ENCODE data around the gene ACOT7. TPM values are rescaled to one million over a fixed set of nuclear protein-coding genes. Genes with fewer than 3 reads are reported as not detected.
A peak's percentile ranks its signal among the peaks of the same experiment; 100 is the strongest.

ACOT7 gene
- total RNA-seq, 2 donors from 2014 or later = 6.6 to 10.7 TPM

DNA sequence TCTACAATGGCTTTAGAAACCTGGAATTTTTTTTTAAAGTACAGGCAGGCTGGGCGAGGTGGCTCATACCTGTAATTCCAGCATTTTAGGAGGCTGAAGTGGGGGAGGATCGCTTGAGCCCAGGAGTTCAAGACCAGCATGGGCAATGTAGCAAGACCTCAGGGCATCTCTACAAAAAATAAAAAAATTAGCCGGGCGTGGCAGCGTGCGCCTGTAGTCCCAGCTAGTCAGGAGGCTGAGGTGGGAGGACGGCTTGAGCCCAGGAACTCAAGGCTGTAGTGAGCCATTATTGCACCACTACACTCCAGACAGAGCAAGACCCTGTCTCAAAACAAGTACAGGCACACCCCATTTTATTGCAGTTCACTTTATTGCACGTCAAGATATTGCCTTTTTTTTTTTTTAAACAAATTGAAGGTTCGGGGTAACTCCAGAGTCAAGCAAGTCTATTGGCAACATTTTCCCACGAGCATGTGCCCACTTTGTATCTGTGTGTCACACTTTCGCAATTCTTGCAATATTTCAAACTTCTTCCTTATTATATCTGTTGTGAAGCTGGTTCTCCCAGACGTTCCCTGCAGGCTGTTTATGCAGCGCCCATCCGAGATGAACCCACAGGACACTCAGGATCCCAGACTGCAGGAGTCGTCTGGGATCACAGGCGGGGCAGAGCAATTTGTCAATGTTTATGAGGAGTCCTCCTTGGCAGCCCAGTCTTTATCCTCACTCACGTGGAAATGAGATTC lies 21.5 kb upstream of the ACOT7 start:
- TF ChIP-seq, protein P1, sequence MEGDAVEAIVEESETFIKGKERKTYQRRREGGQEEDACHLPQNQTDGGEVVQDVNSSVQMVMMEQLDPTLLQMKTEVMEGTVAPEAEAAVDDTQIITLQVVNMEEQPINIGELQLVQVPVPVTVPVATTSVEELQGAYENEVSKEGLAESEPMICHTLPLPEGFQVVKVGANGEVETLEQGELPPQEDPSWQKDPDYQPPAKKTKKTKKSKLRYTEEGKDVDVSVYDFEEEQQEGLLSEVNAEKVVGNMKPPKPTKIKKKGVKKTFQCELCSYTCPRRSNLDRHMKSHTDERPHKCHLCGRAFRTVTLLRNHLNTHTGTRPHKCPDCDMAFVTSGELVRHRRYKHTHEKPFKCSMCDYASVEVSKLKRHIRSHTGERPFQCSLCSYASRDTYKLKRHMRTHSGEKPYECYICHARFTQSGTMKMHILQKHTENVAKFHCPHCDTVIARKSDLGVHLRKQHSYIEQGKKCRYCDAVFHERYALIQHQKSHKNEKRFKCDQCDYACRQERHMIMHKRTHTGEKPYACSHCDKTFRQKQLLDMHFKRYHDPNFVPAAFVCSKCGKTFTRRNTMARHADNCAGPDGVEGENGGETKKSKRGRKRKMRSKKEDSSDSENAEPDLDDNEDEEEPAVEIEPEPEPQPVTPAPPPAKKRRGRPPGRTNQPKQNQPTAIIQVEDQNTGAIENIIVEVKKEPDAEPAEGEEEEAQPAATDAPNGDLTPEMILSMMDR (IDR thresholded peaks at IDR 0.05) = no peak
- no peaks in the 10 kb centered on the region for H3K9me3 ChIP-seq
- H3K27ac ChIP-seq = no peak overlapping the region
- DNase-seq (ENCODE audit: low spot score) = no peak
- H3K36me3 ChIP-seq = no peaks in the 10 kb centered on the region
- H3K4me1 ChIP-seq = peaks cover 0 to 18% of the 10 kb centered on the region in 2 donors
- H3K27me3 ChIP-seq = peaks cover 10 to 32% of the 10 kb centered on the region in 2 donors
- no peak overlapping the region for H3K4me3 ChIP-seq

DNA sequence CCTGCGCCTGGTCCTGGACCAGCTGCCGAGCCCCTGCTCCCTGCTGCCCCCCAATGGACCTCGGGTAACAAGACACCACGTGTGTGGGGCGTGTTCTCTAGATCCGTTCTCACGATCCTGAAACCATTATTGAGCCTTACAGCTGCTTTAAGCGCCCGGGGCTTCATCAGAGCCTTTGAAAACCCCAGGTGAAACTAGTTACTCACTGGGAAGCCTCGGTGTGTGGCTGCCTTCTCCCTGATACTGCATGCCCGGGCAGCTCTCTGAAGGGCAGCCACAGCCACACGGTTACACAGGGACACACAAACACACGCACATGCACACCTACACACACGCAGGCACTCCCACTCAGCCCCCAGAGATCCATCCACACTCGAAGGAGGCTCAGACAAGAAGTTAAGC lies 20.9 kb upstream of the ACOT7 start:
- Histone ChIP-seq H3K27ac (no peak overlapping the region), H3K27me3 (peaks cover 7 to 26% of the 10 kb centered on the region in 2 donors), H3K36me3 (no peaks in the 10 kb centered on the region), H3K4me3 (no peak overlapping the region), H3K4me1 (peaks cover 0 to 12% of the 10 kb centered on the region in 2 donors), H3K9me3 (no peaks in the 10 kb centered on the region)
- no peak for DNase-seq (ENCODE audit: low spot score)
- TF ChIP-seq, protein P1 (IDR thresholded peaks at IDR 0.05) = peak in 1 of 2 donors; percentile 40

DNA sequence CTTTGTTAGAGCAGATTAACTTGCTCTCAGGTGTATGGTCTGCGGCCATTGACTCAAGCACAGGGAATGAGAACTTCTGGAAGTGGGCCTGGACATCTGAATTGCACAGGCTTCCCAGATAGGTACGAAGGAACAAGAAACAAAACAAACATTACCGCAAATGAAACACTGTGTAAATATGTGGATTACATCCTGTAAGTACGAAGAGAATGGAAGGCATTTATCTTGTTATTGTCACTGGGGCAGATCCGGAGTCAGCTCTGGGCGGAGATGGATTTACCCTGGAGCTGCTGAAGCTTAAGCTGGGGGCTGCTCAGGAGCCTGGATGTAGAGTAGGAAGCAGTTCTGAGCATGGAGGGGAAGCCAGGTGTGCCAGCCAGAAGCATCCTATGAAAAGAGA lies 19.3 kb upstream of the ACOT7 start:
- Histone ChIP-seq H3K4me3 (no peak overlapping the region), H3K9me3 (no peaks in the 10 kb centered on the region), H3K4me1 (peaks cover 0 to 3% of the 10 kb centered on the region in 2 donors), H3K27ac (no peak overlapping the region), H3K27me3 (peaks cover 0 to 10% of the 10 kb centered on the region in 2 donors), H3K36me3 (no peaks in the 10 kb centered on the region)
- DNase-seq (ENCODE audit: low spot score) = no peak
- TF ChIP-seq, protein P1 (IDR thresholded peaks at IDR 0.05) = no peak

DNA sequence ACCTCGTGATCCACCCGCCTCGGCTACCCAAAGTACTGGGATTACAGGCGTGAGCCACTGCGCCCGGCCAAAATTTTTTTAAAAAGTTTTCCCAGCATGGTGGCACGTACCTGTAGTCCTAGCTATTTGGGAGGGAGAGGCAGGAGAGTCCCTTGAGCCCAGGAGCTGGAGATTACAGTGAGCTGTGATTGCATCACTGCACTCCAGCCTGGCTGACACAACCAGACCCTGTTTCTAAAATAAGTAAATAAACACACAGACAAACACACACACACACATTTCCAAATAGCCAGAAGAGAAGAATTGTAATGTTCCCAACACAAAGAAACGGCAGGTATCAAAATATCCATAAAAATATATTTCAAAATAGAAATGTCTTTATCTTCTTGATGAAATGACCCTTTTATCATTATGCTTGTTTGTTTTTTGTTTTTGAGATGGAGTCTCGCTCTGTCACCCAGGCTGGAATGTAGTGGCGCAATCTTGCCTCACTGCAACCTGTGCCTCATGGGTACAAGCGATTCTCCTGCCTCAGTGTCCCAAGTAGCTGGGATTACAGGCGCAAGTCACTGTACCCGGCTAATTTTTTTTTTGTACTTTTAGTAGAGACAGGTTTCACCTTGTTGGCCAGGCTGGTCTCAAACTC lies 16.8 kb upstream of the ACOT7 start:
- Histone ChIP-seq H3K27me3 (peaks cover 0 to 6% of the 10 kb centered on the region in 2 donors), H3K27ac (no peak overlapping the region), H3K9me3 (no peaks in the 10 kb centered on the region), H3K4me1 (peaks cover 0 to 3% of the 10 kb centered on the region in 2 donors), H3K36me3 (no peaks in the 10 kb centered on the region), H3K4me3 (no peak overlapping the region)
- DNase-seq (ENCODE audit: low spot score) = no peak
- TF ChIP-seq, protein P1 (IDR thresholded peaks at IDR 0.05) = no peak

DNA sequence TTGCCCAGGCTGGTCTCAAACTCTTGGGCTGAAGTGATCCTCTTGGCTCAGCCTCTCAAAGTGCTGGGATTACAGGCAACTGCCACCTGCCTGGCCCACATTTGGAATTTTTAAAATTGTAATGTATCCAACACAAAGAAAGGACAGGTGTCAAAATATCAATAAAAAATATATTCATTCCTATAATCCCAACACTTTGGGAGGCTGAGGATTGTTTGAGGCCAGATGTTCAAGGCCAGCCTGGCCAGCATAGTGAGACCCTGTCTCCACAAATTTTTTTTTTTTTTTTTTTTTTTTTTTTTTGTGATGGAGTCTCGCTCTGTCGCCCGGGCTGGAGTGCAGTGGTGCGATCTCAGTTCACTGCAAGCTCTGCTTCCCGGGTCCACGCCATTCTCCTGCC lies 16.2 kb upstream of the ACOT7 start:
- Histone ChIP-seq H3K4me3 (no peak overlapping the region), H3K4me1 (peaks cover 0 to 3% of the 10 kb centered on the region in 2 donors), H3K27me3 (peaks cover 0 to 4% of the 10 kb centered on the region in 2 donors), H3K9me3 (no peaks in the 10 kb centered on the region), H3K36me3 (no peaks in the 10 kb centered on the region), H3K27ac (no peak overlapping the region)
- no peak for DNase-seq (ENCODE audit: low spot score)
- TF ChIP-seq, protein P1 (IDR thresholded peaks at IDR 0.05) = no peak
